Fibroblast of upper back skin (primary cell): Measurements from ENCODE around the gene ZHX3.
A peak's percentile ranks its signal among the peaks of the same experiment; 100 is the strongest.
"Not testable (repeated sequence)": the region's sequence is repeated elsewhere in the genome, so short reads cannot be mapped to it uniquely, and the experiment has no call there.

Experiments used
- DNase-seq: peaks from one replicate; pipeline ENCODE4 v3.0.0-alpha.2; 2013

The ZHX3 gene

DNA sequence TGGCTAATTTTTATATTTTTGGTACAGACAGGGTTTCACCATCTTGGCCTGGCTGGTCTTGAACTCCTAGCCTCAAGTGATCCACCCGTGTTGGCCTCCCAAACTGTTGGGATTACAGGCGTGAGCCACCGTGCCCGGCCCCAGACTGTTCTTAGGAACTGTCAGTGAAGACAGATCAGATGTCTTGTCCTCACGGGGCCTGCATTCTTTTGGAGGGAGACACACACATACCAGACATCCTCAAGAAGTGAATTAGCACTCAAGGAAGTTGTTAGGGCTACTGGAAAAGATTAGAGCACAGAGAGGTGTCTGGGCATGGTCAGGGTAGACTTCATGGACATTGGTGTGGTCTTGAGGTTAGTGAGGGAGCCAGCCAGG, 12.8 kb upstream of the ZHX3 start:
- DNase-seq = peak; percentile 75

DNA sequence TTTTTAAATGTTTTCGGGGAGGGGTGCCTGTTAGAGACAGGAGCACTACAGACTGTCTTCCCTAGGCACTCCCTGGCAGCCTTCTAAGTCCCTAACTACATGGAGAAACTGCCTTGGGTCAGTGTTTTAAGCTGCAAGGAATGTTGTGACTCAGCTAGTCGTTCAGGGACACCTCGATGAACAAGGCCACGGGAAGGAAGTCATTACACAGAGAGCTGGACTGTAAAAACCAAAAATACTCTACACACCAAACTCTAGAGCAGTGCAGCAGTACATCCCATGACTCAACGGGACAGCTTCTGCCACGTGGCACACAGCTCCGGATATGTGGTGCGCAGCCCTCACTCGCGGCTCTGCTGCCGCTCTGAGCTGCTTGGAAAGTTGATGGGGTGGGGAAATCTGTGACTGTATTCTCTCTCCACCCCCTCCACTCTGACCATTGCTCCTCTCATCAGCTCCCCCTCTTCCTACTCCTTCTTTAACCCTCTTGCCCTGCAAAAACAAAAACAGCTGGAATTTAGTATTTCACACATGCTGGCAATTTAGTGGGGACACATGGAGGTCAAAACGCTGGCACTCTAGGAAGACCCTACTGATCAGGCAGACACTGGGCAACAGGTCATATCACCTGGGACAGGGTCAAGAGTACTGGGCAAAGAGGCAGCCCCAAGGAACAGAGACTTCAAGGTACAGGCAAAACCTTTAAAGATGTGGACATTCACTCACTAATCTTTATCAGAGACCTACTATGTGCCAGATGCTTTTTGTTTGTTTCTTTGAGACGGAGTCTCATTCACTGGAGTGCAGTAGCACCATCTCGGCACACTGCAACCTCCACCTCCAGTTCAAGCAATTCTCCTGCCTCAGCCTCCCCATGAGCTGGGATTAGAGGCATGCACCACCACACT, 12.2 kb upstream of the ZHX3 start:
- peak; percentile 98 for DNase-seq

DNA sequence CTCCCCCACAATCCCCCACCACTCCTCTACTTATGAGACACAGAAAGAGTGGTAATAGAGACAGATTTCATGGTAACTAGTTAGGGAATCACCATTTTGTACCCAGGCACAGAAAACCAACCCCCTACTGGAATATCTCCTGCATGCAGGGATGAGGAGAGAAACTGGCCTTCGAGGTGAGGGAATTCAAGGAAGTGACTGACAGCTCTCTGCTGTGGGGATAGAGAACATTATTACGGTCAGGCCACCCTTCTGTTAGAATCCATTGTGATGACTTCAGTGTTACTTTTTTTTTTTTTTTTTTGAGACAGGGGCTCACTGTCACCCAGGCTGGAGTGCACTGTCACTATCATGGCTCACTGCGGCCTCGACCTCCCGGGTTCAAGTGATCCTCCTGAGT, 9.6 kb upstream of the ZHX3 start:
- DNase-seq = no peak

DNA sequence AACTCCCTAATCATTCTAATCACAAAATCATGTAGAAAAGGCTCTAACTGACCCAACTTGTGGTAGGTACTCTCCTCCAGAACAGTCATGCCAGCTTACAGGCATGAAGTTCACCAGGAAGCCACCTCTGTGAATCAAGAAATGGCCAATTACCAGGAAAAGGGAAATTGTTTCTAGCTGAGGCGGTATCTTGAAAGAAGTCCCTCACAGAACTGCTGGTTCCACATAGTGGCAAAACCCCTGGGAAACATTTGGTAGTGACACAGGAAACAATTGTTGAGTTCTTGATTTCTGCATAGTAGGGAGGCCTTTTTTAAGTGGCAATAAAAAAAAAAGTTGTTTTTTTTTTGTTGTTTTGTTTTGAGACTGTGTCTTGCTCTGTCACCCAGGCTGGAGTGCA, 3.4 kb upstream of the ZHX3 start:
- no peak for DNase-seq

DNA sequence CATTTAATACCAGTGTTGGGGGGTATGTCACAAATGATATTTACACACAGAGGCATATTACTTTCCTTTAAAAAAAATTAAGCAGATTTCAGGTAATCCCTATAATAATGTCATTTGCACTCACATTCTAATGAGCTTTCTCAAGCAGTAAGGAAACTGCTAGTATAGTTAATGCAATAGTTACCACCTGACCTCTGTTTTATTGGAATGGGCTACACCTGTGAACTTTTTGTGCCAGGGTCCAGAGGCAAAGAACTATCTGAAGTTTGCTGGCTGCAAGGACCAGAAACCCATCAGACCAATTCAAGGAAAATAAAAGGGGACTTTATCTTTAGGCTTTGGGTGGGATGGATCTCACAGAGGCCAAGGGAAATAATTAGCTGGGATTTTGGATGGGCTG, 2.9 kb upstream of the ZHX3 start:
- no peak for DNase-seq

DNA sequence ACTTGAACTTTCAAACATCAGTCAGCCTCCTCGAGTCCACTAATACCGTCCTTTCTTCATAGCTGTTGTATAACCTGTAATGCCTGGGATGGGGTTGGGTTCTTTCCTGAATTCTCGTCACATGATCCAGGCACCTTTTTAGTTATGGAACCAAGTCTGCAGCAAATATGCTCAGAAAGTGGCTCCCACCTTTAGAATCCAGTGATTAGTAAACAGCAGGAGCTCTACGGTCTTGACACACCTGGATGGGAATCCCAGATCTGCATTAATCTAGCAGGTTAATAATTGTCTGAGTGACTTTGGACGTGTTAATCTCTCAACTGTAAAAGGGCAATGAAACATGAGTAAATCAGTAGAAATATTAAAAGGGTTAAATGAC, 729 bp upstream of the ZHX3 start:
- no peak for DNase-seq

DNA sequence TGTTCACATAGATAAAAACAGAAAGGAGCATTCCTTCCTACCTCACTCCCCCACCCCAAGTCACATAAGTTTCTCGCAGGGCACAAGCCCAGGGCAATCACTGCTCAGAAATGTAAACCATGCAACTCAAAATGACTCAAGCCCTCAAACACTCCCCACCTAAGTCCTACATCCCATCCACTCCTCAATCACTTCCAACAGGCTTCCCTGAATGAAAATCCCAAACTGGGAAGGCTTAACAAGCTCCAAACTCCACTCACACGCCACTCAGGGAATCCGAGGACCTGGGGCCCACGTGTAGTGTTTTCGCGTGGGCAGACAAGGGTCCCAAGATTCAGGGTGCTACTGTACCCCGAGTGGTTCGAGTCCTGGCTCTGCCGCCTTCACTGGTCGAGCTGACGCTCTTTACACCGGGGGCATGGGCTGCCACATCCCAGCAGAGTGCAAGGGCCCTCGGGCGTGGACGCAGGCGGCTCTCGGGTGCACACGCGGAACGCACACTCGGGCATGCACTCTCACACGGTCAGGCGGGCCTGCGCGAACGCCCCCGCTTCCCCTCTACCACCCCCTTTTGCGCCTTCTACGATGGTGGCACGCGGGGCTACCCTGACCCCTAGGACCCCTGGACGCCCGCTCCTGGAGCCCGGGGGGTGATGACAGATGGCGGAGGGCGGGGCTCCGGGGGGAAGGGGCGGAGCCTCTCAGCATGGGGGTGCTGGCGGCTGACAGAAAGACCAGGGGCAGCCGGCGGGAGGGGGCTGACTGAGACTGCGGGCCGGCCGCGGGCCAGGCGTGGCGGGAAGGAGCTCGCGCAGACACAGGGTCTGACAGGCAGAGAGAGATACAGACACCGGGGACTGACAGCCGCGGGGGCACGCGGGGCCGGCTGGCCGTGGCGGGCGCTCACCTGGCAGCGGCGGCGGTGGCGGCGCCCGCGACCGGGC, 657 bp downstream of the ZHX3 start:
- DNase-seq = peak; percentile 93

DNA sequence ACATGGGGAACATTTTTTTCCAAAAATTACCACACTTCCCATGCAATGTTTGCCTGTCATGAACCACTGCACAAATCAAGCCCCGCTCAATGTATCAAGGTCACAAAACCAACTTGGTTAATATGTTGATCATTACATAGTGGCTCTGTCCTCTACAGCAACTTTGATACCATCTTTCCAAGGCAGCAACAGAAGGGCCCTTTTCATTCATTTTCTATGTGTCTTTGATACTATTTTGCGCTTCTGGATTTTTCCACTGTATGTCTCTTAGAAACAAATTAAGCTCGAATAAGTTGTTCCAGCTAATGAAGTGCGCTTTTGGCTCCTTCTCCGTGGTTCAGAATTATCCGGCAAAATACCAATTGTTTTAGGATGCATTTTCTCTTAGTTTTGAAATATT, 1.5 kb downstream of the ZHX3 start:
- DNase-seq = no peak

DNA sequence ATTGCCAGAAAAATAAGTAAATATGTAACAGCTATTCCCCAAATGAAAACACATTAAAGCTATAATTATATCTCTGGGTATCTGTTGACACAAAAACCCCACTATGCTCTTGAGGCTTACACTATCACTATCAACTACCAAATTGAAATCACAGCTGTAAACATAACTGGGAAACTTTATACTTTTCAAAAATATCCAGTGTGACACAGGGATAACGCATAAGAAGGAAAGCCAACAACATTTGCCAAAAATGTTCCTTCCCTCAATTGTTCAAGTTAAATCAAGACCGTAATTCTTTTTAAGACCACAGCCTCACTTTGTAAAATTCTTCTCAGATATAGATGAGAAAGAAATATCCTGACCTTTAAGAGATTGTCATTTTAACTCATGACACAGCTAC, 3.1 kb downstream of the ZHX3 start:
- no peak for DNase-seq

DNA sequence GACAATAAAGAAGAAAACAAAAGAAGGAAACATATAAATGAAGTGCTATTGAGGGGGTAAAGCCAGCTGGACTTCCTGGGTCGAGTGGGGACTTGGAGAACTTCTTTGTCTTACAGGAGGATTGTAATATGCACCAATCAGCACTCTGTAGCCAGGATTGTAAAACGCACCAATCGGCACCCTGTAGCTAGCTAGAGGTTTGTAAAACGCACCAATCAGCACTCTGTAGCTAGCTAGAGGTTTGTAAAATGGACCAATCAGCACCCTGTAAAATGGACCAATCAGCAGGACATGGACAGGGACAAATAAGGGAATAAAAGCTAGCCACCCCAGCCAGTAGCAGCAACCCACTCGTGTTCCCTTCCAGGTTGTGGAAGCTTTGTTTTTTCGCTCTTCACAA, 5.5 kb downstream of the ZHX3 start:
- DNase-seq = not testable (repeated sequence)

DNA sequence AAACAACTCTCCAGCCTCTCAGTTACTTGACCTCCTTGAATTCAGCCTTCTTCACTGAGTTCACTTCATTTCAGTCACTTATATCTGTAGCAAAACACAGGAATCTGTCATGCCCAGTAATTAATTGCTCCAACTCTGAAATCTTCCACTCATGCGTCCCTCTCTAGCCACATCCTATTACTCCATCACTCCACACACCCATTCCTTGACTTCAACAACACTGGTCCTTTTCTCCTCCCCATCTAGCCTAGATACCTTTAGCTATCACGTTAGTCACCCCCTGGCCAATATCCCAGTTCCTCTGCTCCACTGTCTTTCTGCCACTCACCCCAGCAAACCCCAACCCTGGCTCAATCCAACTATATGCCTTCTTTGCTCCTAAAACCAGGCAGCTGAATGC, 7.7 kb downstream of the ZHX3 start:
- peak; percentile 86 for DNase-seq

DNA sequence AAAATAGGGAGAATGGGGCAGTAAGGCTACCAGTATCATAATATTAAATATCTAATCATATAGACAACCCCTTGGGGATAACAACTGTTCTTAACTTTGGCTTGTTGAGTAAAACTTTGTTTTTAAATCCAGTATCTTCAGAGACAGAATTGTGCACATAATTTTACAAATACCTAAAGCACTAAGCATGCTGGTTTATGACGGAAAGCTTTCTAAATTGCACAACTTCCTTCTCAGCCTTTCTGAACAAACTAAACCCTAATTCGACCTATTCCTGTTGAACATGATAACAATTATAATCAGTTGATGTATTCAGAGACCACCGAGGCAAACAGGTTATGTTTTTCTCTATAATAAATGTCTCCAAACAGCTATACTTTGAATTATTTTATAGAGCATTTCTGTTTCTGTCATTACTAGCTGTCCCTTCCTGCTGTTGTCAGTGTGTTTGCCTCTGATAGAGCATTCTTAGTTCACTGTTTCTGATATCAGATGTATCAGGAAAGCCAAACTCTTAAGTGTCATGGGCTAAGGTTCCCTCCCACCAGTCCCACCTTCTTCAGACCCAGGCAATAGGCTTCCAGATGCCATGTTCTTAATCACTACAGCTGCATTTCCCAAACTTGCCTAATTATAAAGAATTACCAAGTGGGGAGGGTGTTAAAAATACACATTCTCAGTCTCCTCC, 8.7 kb downstream of the ZHX3 start:
- peak; percentile 36 for DNase-seq

DNA sequence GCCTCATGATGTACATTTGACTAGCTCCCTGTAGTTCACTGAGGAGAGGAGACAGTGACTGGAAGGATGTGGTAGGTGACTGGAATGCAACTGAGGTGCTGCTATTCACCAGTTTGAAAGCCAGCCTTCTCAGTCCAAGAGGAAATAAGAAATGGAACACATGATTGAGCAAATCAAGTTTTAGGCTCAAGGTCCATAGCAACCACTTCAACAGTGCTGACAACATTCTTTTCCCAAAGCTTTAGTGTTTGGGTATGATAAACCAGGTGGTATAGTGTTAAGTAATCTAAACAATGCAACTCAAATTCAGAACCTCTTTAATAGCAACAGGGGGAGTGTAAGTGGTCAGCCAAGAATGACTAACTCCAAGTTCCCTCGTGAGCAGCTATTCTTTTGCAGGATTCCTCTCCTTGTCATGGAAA, 9.2 kb downstream of the ZHX3 start:
- peak; percentile 63 for DNase-seq

DNA sequence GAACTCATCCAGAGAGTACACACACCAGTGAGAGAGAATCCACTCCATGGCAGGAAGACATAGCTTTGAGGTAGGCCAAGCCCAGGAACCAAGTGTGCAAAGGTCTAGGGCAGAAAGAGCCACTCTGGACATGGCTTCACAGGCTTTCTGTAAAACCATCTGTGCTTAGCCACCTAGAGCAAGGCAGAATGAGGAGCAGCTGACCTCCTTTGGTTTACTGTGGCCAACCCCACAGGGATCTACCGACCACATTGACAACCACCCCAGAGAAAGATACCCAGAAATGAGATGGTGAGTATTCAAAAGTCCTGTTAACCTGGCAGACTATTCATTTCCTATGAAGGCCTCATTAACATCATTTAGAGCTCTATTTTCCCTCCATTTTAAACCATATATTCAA, 10.5 kb downstream of the ZHX3 start:
- no peak for DNase-seq

DNA sequence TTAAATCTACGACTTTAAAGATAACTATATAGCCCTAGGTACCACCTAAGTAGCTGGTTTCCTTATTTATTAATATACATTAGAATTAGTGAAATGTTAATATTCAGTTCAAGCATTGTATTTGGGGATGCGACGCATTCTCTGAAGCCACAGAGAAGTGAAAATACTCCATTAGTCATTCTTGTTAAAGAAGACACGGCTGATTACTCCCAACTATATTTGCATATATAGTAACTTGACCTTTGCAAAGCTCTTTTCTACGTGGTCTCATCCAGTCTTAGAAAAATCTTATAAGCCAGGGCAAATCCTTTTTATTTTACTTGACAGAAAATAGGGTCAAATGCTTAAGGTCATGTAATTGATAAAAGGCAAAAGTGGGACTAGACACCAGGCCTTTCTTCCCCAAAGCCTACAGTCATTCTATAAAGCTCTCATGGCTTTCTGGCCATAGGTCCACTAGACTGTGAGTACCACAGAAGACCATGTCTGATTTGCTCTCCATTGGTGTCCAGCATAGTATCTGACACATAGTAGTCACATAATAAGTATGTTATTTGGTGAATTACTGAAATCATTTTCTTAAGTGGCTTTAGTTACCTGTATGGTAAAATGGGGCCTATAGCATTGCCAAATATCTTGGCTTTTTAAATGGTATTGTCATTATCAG, 11.3 kb downstream of the ZHX3 start:
- DNase-seq = no peak

DNA sequence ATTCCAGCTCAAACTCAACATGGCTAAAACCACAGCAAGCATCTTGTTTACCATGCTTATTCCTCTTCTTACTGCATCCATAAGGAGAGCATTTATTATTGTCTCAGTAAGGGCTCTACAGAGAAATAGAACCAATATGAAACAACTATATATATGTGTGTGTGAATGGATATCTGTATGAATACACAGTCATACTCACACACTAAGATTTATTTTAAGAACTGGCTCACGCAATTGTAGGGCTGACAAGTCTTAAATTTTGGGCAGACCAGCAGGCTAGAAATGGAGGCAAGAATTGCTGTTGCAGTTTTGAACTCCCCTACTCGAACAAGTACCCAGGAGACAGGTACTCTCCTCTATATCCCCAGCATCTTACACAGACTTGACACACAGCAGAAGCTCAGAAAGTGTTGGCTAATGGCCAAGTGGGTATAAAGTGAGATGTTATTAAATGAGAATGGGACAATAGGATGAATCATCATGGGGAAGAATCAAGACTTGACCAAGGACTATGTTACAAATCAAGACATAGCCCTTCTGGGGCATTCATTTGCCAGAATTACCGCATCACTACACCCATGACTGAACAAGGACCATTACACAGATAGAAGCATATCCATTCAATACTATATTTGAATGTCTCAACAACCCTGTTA, 13.0 kb downstream of the ZHX3 start:
- DNase-seq = no peak

DNA sequence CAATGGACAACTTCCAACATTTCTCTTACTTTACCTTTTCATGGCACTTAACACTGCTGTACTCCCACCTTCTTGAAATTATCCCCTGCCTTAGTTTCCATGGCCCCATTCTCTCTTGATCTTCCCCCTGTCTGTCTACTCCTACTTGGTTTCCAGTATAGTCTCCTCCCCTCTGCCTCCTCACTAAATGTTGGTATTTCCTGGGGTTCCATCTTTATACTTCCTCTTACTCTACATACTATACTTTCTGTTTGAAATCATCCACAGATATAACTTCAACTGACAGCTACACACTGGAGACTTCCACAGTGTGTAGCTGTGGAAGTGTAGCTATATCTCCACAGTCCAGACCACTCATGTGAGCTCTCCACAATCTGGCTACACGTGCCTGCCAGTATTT, 13.5 kb downstream of the ZHX3 start:
- no peak for DNase-seq

DNA sequence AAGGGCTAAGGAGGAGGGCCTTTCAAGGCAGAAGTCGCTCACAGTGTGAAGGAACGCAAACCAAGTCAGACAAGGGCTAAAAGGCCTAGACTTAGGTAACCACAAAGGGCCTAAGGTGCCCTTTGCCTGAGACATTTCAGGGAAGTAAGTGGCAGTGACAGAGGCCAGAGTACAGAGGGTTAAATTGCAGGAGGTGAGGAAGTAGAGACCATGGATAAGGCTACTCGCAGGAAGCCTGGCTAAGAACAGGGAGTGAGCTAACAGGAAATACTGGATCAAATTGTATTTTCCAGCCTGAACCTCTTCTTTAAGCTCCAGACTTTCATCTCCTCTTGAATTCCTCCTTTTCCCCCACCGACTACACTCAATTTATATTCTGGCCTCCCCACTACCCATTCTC, 16.6 kb downstream of the ZHX3 start:
- no peak for DNase-seq

DNA sequence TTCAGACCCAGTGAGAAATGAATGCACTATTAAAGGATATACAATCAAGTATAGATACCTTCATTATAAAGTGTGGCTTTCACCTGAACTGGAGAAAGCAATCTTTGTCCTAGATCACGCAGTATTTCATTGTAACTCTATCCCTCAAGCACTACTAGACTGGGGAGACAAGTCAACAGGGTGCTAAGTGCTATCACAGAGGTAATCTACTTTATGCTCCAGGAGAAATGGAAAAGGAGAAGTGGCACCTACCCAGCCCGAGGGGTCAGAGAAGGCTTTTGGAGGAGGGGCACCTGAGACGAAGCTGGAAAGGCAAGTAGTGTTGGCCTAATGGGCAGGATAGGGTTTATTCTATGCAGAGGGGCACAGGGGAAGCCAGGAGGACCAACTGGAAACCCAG, 17.1 kb downstream of the ZHX3 start:
- DNase-seq = no peak

DNA sequence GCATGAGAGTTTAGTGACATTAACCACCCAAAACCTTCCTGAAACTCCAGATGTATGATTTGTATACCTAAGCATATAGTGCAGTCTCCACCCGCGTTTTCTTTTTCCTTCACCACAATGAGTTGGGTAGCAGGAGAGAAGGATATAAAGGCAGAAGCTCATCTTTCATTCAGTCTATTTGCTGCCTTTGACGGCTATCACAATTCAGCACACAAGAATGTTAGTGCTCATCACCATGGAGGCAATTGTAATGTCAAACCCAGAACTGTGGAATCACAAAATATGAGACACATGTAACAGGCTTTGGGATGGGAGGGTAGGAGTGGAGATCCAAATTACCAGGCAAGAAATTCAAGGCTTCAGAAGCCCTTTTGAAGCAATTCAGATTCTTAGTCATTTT, 17.6 kb downstream of the ZHX3 start:
- peak; percentile 43 for DNase-seq

DNA sequence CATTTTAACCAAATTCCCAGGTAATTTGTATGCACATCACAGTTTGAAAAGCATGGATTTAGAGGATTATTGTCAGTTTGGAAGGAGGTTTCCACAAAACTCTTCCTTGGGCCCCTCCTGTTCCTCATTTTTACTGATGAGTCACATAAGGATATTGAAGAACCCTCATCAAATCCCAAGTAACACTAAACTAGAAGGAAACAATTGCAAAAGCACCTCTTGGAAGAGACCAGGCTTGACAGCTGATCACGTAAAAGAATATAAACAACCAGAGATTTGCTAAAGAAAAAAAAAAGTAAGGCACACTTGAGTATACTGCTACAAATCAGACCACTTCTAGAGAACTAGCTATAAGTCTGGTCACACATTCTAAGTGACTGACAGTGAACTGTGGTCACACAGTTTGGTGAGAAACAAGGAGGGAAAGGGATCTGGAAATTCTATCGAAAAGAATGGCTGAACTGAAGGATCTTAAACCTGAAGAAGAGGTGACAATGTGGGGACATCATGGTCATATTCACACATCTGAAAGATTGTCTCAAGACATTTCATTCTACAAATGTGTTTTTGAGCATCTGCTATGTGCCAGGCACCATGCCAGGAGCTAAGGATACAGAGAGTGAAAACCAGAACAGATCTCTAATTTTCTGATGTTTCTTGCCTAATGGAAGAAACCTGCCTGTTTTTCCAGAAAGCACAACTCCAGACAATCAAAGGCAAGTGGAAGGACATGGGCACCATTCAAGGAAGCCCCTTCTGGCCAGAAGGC, 24.1 kb downstream of the ZHX3 start:
- DNase-seq = peak; percentile 24
